SK-N-SH (cell line): Measurements from ENCODE around the gene ZNF311. TPM values are rescaled to one million over a fixed set of nuclear protein-coding genes. Genes with fewer than 3 reads are reported as not detected.
A peak's percentile ranks its signal among the peaks of the same experiment; 100 is the strongest.

Source experiments
- CTCF ChIA-PET: fragments of 300-600, 350-600 bp; formaldehyde crosslinking; extraction: SDS; loops from one replicate; lab custom pipeline; 2021; lab: Yijun Ruan, JAX
- POLR2A ChIA-PET: fragments of 350-600 bp; sonication (Branson Sonifier 250); formaldehyde crosslinking; extraction: SDS; loops from one replicate; lab custom pipeline; 2020; ENCODE audit warnings: antibody characterized with exemption, inconsistent platforms; lab: Yijun Ruan, JAX
- DNase-seq: peaks from one replicate; pipeline ENCODE4 v3.0.0; 2012
- H2AFZ ChIP-seq: fragments of 200-600 bp; sonication (generic); 2 replicates; pipeline ENCODE4 v1.8.1; 2016; ENCODE audit warnings: antibody characterized with exemption, mild to moderate bottlenecking, low read depth
- H3F3A ChIP-seq: fragments of 200-600 bp; sonication (generic); replicated peaks from 2 replicates; pipeline ENCODE3; 2016; ENCODE audit warnings: antibody characterized with exemption, mild to moderate bottlenecking; ENCODE audit not compliant: insufficient read depth
- H3K27ac ChIP-seq, 2 experiments: fragments of 200-500 bp in 1 of 2; fragments of 200-600 bp in 1 of 2; sonication (Bioruptor generic) in 1 of 2; sonication (generic), shearing (Covaris generic) in 1 of 2; 2 replicates each; pipeline versions ENCODE4 v1.5.1 to v1.6.1; 2014 to 2016; ENCODE audit warnings: low read depth in 2 of 2, inconsistent platforms in 1 of 2, low read length in 1 of 2, mild to moderate bottlenecking in 1 of 2, mixed read lengths in 1 of 2
- H3K27me3 ChIP-seq: fragments of 200-600 bp; sonication (generic), shearing (Covaris generic); 2 replicates; pipeline ENCODE4 v1.6.1; 2016; ENCODE audit warnings: mixed run types; ENCODE audit not compliant: insufficient read depth
- H3K36me3 ChIP-seq, 2 experiments: fragments of 200-500 bp in 1 of 2; fragments of 200-600 bp in 1 of 2; sonication (Bioruptor generic) in 1 of 2; sonication (generic) in 1 of 2; replicated peaks in 1 of 2; 2 replicates each; pipeline versions ENCODE3 to v1.5.1; 2014 to 2016; ENCODE audit warnings: low read length in 1 of 2, mild to moderate bottlenecking in 1 of 2; ENCODE audit not compliant: insufficient read depth in 2 of 2, control insufficient read depth in 1 of 2
- H3K4me1 ChIP-seq, 2 experiments: fragments of 200-500 bp in 1 of 2; fragments of 200-600 bp in 1 of 2; sonication (Bioruptor generic) in 1 of 2; sonication (generic), shearing (Covaris generic) in 1 of 2; 2 replicates each; pipeline versions ENCODE4 v1.5.1 to v1.6.1; 2014 to 2016; ENCODE audit warnings: low read depth in 1 of 2, low read length in 1 of 2, mixed run types in 1 of 2; ENCODE audit not compliant: insufficient read depth in 2 of 2, control insufficient read depth in 1 of 2
- H3K4me2 ChIP-seq: fragments of 200-600 bp; sonication (generic), shearing (Covaris generic); 2 replicates; pipeline ENCODE4 v1.6.1; 2017; ENCODE audit warnings: mixed run types
- H3K4me3 ChIP-seq, 2 experiments: fragments of 200-500 bp in 1 of 2; fragments of 200-600 bp in 1 of 2; sonication (Bioruptor generic) in 1 of 2; sonication (generic), shearing (Covaris generic) in 1 of 2; 2 replicates each; pipeline versions ENCODE4 v1.5.1 to v1.8.1; 2014 to 2016; ENCODE audit warnings: low read depth in 2 of 2, inconsistent platforms in 1 of 2, low read length in 1 of 2, mild to moderate bottlenecking in 1 of 2, mixed read lengths in 1 of 2, moderate library complexity in 1 of 2
- H3K79me2 ChIP-seq: fragments of 200-600 bp; sonication (generic); 2 replicates; pipeline ENCODE4 v1.8.1; 2017; ENCODE audit warnings: mild to moderate bottlenecking; ENCODE audit not compliant: insufficient read depth
- H3K9ac ChIP-seq: fragments of 200-600 bp; sonication (generic); 2 replicates; pipeline ENCODE4 v1.6.1; 2017; ENCODE audit warnings: mixed run types
- H3K9me2 ChIP-seq: fragments of 200-600 bp; sonication (generic); 2 replicates; pipeline ENCODE4 v1.6.1; 2017; ENCODE audit warnings: mixed run types
- H3K9me3 ChIP-seq: fragments of 200-600 bp; sonication (generic); 2 replicates; pipeline ENCODE4 v1.6.1; 2017; ENCODE audit warnings: mixed run types, mild to moderate bottlenecking, moderate library complexity
- H4K20me1 ChIP-seq: fragments of 200-600 bp; sonication (generic); 2 replicates; pipeline ENCODE4 v1.6.1; 2017; ENCODE audit warnings: mild to moderate bottlenecking, mixed run types; ENCODE audit not compliant: insufficient read depth
- CHD2 ChIP-seq: fragments of 150-350 bp; IDR thresholded peaks from 2 replicates; pipeline ENCODE4 v1.6.1; 2018; ENCODE audit warnings: low read length; ENCODE audit not compliant: partially characterized antibody
- EZH2phosphoT487 ChIP-seq: fragments of 200-600 bp; sonication (generic); IDR thresholded peaks from 2 replicates; pipeline ENCODE4 v1.6.1; 2017; ENCODE audit warnings: low read depth, mixed run types, mild to moderate bottlenecking, antibody characterized with exemption, moderate library complexity, borderline replicate concordance
- GATA2 ChIP-seq: sonication (generic); formaldehyde crosslinking; IDR thresholded peaks from 2 replicates; pipeline ENCODE4 v1.5.0; 2020; ENCODE audit warnings: mild to moderate bottlenecking, missing genetic modification reagents
- IRF3 ChIP-seq: fragments of 150-350 bp; IDR thresholded peaks from 2 replicates; pipeline ENCODE4 v1.6.1; 2016; ENCODE audit warnings: mild to moderate bottlenecking, low read depth, low read length
- JUND ChIP-seq: IDR thresholded peaks from 2 replicates; pipeline ENCODE4 v1.4.0; 2012
- MXI1 ChIP-seq: IDR thresholded peaks from 2 replicates; pipeline ENCODE4 v1.6.1; 2012; ENCODE audit warnings: mild to moderate bottlenecking, low read depth, low read length, improper control_type of control experiment
- NFIC ChIP-seq: IDR thresholded peaks from 2 replicates; pipeline ENCODE4 v1.4.0; 2012; ENCODE audit warnings: borderline replicate concordance
- NRF1 ChIP-seq: IDR thresholded peaks from 2 replicates; pipeline ENCODE4 v1.6.1; 2012; ENCODE audit warnings: low read depth, mild to moderate bottlenecking, low read length
- POLR2AphosphoS5 ChIP-seq: IDR thresholded peaks from 2 replicates; pipeline ENCODE4 v1.6.1; 2012; ENCODE audit warnings: low read depth, low read length
- RAD21 ChIP-seq: IDR thresholded peaks from 2 replicates; pipeline ENCODE4 v1.6.1; 2012; ENCODE audit warnings: mild to moderate bottlenecking, low read length
- RCOR1 ChIP-seq: fragments of 150-350 bp; IDR thresholded peaks from 2 replicates; pipeline ENCODE4 v1.6.1; 2017; ENCODE audit warnings: antibody characterized with exemption, low read length
- RXRA ChIP-seq: IDR thresholded peaks from 2 replicates; pipeline ENCODE4 v1.4.0; 2012; ENCODE audit warnings: low read depth, mild to moderate bottlenecking, borderline replicate concordance
- SIN3A ChIP-seq: IDR thresholded peaks from 2 replicates; pipeline ENCODE4 v1.6.1; 2012; ENCODE audit warnings: low read depth, mild to moderate bottlenecking, low read length, moderate library complexity, borderline replicate concordance
- SMC3 ChIP-seq: IDR thresholded peaks from 2 replicates; pipeline ENCODE4 v1.6.1; 2012; ENCODE audit warnings: low read depth, low read length, improper control_type of control experiment
- TAF1 ChIP-seq: IDR thresholded peaks from 2 replicates; pipeline ENCODE4 v1.6.1; 2012; ENCODE audit warnings: low read depth, mild to moderate bottlenecking, low read length, moderate library complexity, borderline replicate concordance
- TEAD4 ChIP-seq: IDR thresholded peaks from 2 replicates; pipeline ENCODE4 v1.4.0; 2012; ENCODE audit warnings: mild to moderate bottlenecking, borderline replicate concordance; ENCODE audit not compliant: insufficient read depth
- USF2 ChIP-seq: fragments of 150-350 bp; IDR thresholded peaks from 2 replicates; pipeline ENCODE4 v1.6.1; 2017; ENCODE audit warnings: antibody characterized with exemption, low read length, low read depth, borderline replicate concordance
- YY1 ChIP-seq: IDR thresholded peaks from 2 replicates; pipeline ENCODE4 v1.4.0; 2012; ENCODE audit warnings: low read depth, mild to moderate bottlenecking
- ZBTB33 ChIP-seq: IDR thresholded peaks from 2 replicates; pipeline ENCODE4 v1.4.0; 2012; ENCODE audit warnings: low read depth, borderline replicate concordance
- WGBS: methylation state at CpG from one replicate; pipeline ENCODE4 v1.1.6; 2017; ENCODE audit warnings: low lambda C conversion rate; 5-methylcytosine and 5-hydroxymethylcytosine counted together
- polyA plus RNA-seq, 3 experiments: library from polyadenylated mRNA; depleted of rRNA; stranded (reverse); fragments of >200 nt; gene quantifications; 2 replicates each; pipeline ENCODE4 v1.2.3, GENCODE V29; 2012
- TF ChIP-seq, protein P1 (sequence below): fragments of 200-600 bp; sonication (generic); IDR thresholded peaks from 2 replicates; pipeline ENCODE4 v1.6.1; 2017; ENCODE audit warnings: antibody characterized with exemption, mild to moderate bottlenecking, moderate library complexity
- TF ChIP-seq, protein P2 (sequence below): IDR thresholded peaks from 2 replicates; pipeline ENCODE4 v1.6.1; 2012; ENCODE audit warnings: mild to moderate bottlenecking, low read depth, low read length, moderate library complexity
- TF ChIP-seq, protein P3 (sequence below): IDR thresholded peaks from 2 replicates; pipeline ENCODE4; 2012

ZNF311 gene
- polyA plus RNA-seq, 1 of the 3 experiments (the other 2 are of a cell fraction): 0.16 TPM

- no peaks in the 10 kb centered on the region for H3K9me3 ChIP-seq
- H3K36me3 ChIP-seq: no peaks in the 10 kb centered on the region
- H3F3A ChIP-seq: peaks cover 27% of the 10 kb centered on the region
- peak overlapping the region; percentile 62; the same call in 1 of the 2 replicates for H3K9ac ChIP-seq
- no peaks in the 10 kb centered on the region for H3K27me3 ChIP-seq
- H2AFZ ChIP-seq: peak overlapping the region; percentile 94
- CTCF ChIA-PET: interaction anchor here (1.1 to 5.9 kb wide), 6 partner anchors 34 to 309 kb away, joined by 3 to 32 read pairs (median 4); no protein-coding TSS in a partner anchor
- peaks cover 0 to 9% of the 10 kb centered on the region in 2 experiments; a peak in 1 of 4 replicates for H3K4me1 ChIP-seq
- WGBS: under 1% methylated on average over 23 of the region's 23 CpGs
- H3K4me2 ChIP-seq: peak overlapping the region; percentile 72
- H4K20me1 ChIP-seq: no peaks in the 10 kb centered on the region
- peak overlapping the region; percentile 66 to 68 for H3K27ac ChIP-seq
- no peaks in the 10 kb centered on the region for H3K79me2 ChIP-seq
- POLR2A ChIA-PET: no interaction called here
- H3K4me3 ChIP-seq: peak overlapping the region; percentile 91 to 100
- DNase-seq: peak; percentile 55
- no peaks in the 10 kb centered on the region for H3K9me2 ChIP-seq
- no peak; the same call in 1 of the 2 replicates for TF ChIP-seq YY1
- no peak for TF ChIP-seq POLR2AphosphoS5
- TF ChIP-seq RAD21: no peak
- TF ChIP-seq, protein P1, sequence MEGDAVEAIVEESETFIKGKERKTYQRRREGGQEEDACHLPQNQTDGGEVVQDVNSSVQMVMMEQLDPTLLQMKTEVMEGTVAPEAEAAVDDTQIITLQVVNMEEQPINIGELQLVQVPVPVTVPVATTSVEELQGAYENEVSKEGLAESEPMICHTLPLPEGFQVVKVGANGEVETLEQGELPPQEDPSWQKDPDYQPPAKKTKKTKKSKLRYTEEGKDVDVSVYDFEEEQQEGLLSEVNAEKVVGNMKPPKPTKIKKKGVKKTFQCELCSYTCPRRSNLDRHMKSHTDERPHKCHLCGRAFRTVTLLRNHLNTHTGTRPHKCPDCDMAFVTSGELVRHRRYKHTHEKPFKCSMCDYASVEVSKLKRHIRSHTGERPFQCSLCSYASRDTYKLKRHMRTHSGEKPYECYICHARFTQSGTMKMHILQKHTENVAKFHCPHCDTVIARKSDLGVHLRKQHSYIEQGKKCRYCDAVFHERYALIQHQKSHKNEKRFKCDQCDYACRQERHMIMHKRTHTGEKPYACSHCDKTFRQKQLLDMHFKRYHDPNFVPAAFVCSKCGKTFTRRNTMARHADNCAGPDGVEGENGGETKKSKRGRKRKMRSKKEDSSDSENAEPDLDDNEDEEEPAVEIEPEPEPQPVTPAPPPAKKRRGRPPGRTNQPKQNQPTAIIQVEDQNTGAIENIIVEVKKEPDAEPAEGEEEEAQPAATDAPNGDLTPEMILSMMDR: no peak
- no peak for TF ChIP-seq SMC3
- peak; percentile 62 for TF ChIP-seq CHD2
- TF ChIP-seq GATA2: no peak
- TF ChIP-seq IRF3: no peak
- TF ChIP-seq TAF1: no peak
- no peak for TF ChIP-seq JUND
- peak; percentile 36; the same call in 1 of the 2 replicates for TF ChIP-seq RCOR1
- TF ChIP-seq RXRA: no peak
- no peak for TF ChIP-seq ZBTB33
- TF ChIP-seq, protein P2, sequence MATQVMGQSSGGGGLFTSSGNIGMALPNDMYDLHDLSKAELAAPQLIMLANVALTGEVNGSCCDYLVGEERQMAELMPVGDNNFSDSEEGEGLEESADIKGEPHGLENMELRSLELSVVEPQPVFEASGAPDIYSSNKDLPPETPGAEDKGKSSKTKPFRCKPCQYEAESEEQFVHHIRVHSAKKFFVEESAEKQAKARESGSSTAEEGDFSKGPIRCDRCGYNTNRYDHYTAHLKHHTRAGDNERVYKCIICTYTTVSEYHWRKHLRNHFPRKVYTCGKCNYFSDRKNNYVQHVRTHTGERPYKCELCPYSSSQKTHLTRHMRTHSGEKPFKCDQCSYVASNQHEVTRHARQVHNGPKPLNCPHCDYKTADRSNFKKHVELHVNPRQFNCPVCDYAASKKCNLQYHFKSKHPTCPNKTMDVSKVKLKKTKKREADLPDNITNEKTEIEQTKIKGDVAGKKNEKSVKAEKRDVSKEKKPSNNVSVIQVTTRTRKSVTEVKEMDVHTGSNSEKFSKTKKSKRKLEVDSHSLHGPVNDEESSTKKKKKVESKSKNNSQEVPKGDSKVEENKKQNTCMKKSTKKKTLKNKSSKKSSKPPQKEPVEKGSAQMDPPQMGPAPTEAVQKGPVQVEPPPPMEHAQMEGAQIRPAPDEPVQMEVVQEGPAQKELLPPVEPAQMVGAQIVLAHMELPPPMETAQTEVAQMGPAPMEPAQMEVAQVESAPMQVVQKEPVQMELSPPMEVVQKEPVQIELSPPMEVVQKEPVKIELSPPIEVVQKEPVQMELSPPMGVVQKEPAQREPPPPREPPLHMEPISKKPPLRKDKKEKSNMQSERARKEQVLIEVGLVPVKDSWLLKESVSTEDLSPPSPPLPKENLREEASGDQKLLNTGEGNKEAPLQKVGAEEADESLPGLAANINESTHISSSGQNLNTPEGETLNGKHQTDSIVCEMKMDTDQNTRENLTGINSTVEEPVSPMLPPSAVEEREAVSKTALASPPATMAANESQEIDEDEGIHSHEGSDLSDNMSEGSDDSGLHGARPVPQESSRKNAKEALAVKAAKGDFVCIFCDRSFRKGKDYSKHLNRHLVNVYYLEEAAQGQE: no peak
- TF ChIP-seq SIN3A: no peak
- peak; percentile 69; the same call in 1 of the 2 replicates for TF ChIP-seq TEAD4
- no peak for TF ChIP-seq NFIC
- TF ChIP-seq USF2: no peak
- TF ChIP-seq, protein P3, sequence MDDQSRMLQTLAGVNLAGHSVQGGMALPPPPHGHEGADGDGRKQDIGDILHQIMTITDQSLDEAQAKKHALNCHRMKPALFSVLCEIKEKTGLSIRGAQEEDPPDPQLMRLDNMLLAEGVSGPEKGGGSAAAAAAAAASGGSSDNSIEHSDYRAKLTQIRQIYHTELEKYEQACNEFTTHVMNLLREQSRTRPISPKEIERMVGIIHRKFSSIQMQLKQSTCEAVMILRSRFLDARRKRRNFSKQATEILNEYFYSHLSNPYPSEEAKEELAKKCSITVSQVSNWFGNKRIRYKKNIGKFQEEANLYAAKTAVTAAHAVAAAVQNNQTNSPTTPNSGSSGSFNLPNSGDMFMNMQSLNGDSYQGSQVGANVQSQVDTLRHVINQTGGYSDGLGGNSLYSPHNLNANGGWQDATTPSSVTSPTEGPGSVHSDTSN: no peak
- TF ChIP-seq MXI1: no peak; the same call in 1 of the 2 replicates
- TF ChIP-seq NRF1: no peak
- TF ChIP-seq EZH2phosphoT487: no peak
These were observed 23.2 kb downstream of the ZNF311 start for GRCh38 chr6:28981833-28982475.
